H9 (cell line): ENCODE results near the gene TCF4. TPM values are rescaled to one million over a fixed set of nuclear protein-coding genes. Genes with fewer than 3 reads are reported as not detected.

Experiments used
- DNase-seq: peaks from one replicate; pipeline ENCODE4 v3.0.0-alpha.2; 2017
- H2AFZ ChIP-seq: one replicate; pipeline ENCODE4 v1.6.1; 2013; ENCODE audit warnings: mild to moderate bottlenecking, low read length, control low read depth, moderate library complexity
- H2AK5ac ChIP-seq: 2 replicates; pipeline ENCODE4 v1.6.1; 2013; ENCODE audit warnings: low read length, control low read depth, mixed read lengths; ENCODE audit not compliant: insufficient read length
- H2BK120ac ChIP-seq: one replicate; pipeline ENCODE4 v1.6.1; 2013; ENCODE audit warnings: low read depth, mild to moderate bottlenecking, low read length, control low read depth, inconsistent platforms; ENCODE audit not compliant: poor library complexity, severe bottlenecking
- H2BK12ac ChIP-seq: 2 replicates; pipeline ENCODE4 v1.6.1; 2013; ENCODE audit warnings: low read length, control low read depth, mixed read lengths, low read depth; ENCODE audit not compliant: insufficient read length
- H2BK15ac ChIP-seq: 2 replicates; pipeline ENCODE4 v1.6.1; 2013; ENCODE audit warnings: low read depth, low read length, control low read depth
- H2BK20ac ChIP-seq: one replicate; pipeline ENCODE4 v1.6.1; 2013; ENCODE audit warnings: low read depth, mild to moderate bottlenecking, low read length, control low read depth, inconsistent platforms; ENCODE audit not compliant: poor library complexity, severe bottlenecking
- H2BK5ac ChIP-seq: 2 replicates; pipeline ENCODE4 v1.6.1; 2013; ENCODE audit warnings: low read length, control low read depth, mixed read lengths; ENCODE audit not compliant: insufficient read length
- H3K14ac ChIP-seq: 2 replicates; pipeline ENCODE4 v1.6.1; 2013; ENCODE audit warnings: low read length, control low read depth; ENCODE audit not compliant: insufficient read depth
- H3K18ac ChIP-seq: 2 replicates; pipeline ENCODE4 v1.6.1; 2013; ENCODE audit warnings: low read depth, mild to moderate bottlenecking, mixed read lengths, low read length, control low read depth; ENCODE audit not compliant: insufficient read length
- H3K23ac ChIP-seq: 2 replicates; pipeline ENCODE4 v1.6.1; 2013; ENCODE audit warnings: low read length, control low read depth, mixed read lengths, low read depth; ENCODE audit not compliant: insufficient read length
- H3K23me2 ChIP-seq: 2 replicates; pipeline ENCODE4 v1.6.1; 2013; ENCODE audit warnings: low read depth, mild to moderate bottlenecking, mixed read lengths, low read length, control low read depth; ENCODE audit not compliant: insufficient read length, poor library complexity, severe bottlenecking
- H3K27ac ChIP-seq: 2 replicates; pipeline ENCODE4 v1.5.1; 2013; ENCODE audit warnings: low read length, control low read depth, mixed read lengths, low read depth; ENCODE audit not compliant: insufficient read length
- H3K27me3 ChIP-seq: 2 replicates; pipeline ENCODE4 v1.6.1; 2013; ENCODE audit warnings: low read length, control low read depth, inconsistent platforms; ENCODE audit not compliant: insufficient read depth
- H3K4ac ChIP-seq: 2 replicates; pipeline ENCODE4 v1.6.1; 2013; ENCODE audit warnings: low read depth, mild to moderate bottlenecking, control low read depth, inconsistent platforms, low read length, moderate library complexity
- H3K4me1 ChIP-seq: 2 replicates; pipeline ENCODE4 v1.6.1; 2013; ENCODE audit warnings: low read length, control low read depth, inconsistent platforms; ENCODE audit not compliant: insufficient read depth
- H3K4me2 ChIP-seq: 2 replicates; pipeline ENCODE4 v1.6.1; 2013; ENCODE audit warnings: low read length, control low read depth, mixed read lengths; ENCODE audit not compliant: insufficient read length, insufficient read depth
- H3K56ac ChIP-seq: 2 replicates; pipeline ENCODE4 v1.6.1; 2013; ENCODE audit warnings: low read depth, mild to moderate bottlenecking, mixed read lengths, low read length, control low read depth; ENCODE audit not compliant: insufficient read length
- H3K79me1 ChIP-seq: 2 replicates; pipeline ENCODE4 v1.6.1; 2013; ENCODE audit warnings: low read depth, mild to moderate bottlenecking, moderate library complexity, low read length, control low read depth, inconsistent platforms; ENCODE audit not compliant: insufficient read depth, poor library complexity, severe bottlenecking
- H3K79me2 ChIP-seq: 2 replicates; pipeline ENCODE4 v1.6.1; 2013; ENCODE audit warnings: low read length, control low read depth, inconsistent platforms; ENCODE audit not compliant: insufficient read depth
- H3K9ac ChIP-seq: 2 replicates; pipeline ENCODE4 v1.6.1; 2013; ENCODE audit warnings: low read length, control low read depth, mixed read lengths; ENCODE audit not compliant: insufficient read length; ENCODE audit errors: extremely low read depth
- H3K9me3 ChIP-seq: one replicate; pipeline ENCODE4 v1.6.1; 2013; ENCODE audit warnings: low read depth, low read length, inconsistent platforms; ENCODE audit not compliant: control insufficient read depth
- H3T11ph ChIP-seq: one replicate; pipeline ENCODE4 v1.6.1; 2013; ENCODE audit warnings: mild to moderate bottlenecking, low read length, control low read depth, inconsistent platforms
- H4K20me1 ChIP-seq: one replicate; pipeline ENCODE4 v1.6.1; 2013; ENCODE audit not compliant: control insufficient read depth, insufficient read length, insufficient read depth
- H4K5ac ChIP-seq: 2 replicates; pipeline ENCODE4 v1.6.1; 2013; ENCODE audit warnings: low read depth, mild to moderate bottlenecking, mixed read lengths, low read length, control low read depth; ENCODE audit not compliant: insufficient read length
- H4K8ac ChIP-seq: replicated peaks from 2 replicates; pipeline ENCODE4 v1.6.1; 2013; ENCODE audit warnings: low read length, control low read depth, mixed read lengths, low read depth; ENCODE audit not compliant: insufficient read length
- H4K91ac ChIP-seq: 2 replicates; pipeline ENCODE4 v1.6.1; 2013; ENCODE audit warnings: low read depth, mild to moderate bottlenecking, moderate library complexity, mixed read lengths, low read length, control low read depth; ENCODE audit not compliant: insufficient read length
- H3K27ac Mint-ChIP-seq, 3 experiments: 2 replicates in 2 of 3; 3 replicates in 1 of 3; pipeline ENCODE4 v1.8.0; 2020 to 2021; ENCODE audit warnings: mixed read lengths in 3 of 3, mild to moderate bottlenecking in 1 of 3, moderate library complexity in 1 of 3
- H3K27me3 Mint-ChIP-seq: 2 replicates; pipeline ENCODE4 v1.8.0; 2021; ENCODE audit warnings: low read depth, mild to moderate bottlenecking, moderate library complexity, mixed read lengths
- H3K36me3 Mint-ChIP-seq, 3 experiments: 2 replicates in 2 of 3; 3 replicates in 1 of 3; pipeline ENCODE4 v1.8.0; 2020 to 2021; ENCODE audit warnings: low read depth in 3 of 3, mixed read lengths in 3 of 3; ENCODE audit not compliant: insufficient read depth in 1 of 3
- H3K4me1 Mint-ChIP-seq, 2 experiments: 2 replicates each; pipeline ENCODE4 v1.8.0; 2020; ENCODE audit warnings: mixed read lengths in 2 of 2
- H3K4me3 Mint-ChIP-seq, 2 experiments: 2 replicates in 1 of 2; 3 replicates in 1 of 2; pipeline ENCODE4 v1.8.0; 2020 to 2021; ENCODE audit warnings: mild to moderate bottlenecking in 2 of 2, mixed read lengths in 2 of 2, moderate library complexity in 1 of 2
- H3K9me3 Mint-ChIP-seq, 2 experiments: 2 replicates in 1 of 2; 3 replicates in 1 of 2; pipeline ENCODE4 v1.8.0; 2020; ENCODE audit warnings: mild to moderate bottlenecking in 2 of 2, mixed read lengths in 2 of 2, moderate library complexity in 1 of 2
- CTCF ChIP-seq: fragments of 200-600 bp; sonication (generic); conservative IDR thresholded peaks from 3 replicates; pipeline ENCODE4 v1.8.0; 2021; ENCODE audit warnings: antibody characterized with exemption, mild to moderate bottlenecking
- WGBS: extraction: QIAGEN DNeasy Blood & Tissue Kit; methylation state at CpG from one replicate; pipeline ENCODE4 v1.1.7; 2013; ENCODE audit warnings: missing lambda C conversion rate, low lambda C conversion rate, mixed read lengths; ENCODE audit not compliant: insufficient read length; ENCODE audit errors: extremely low coverage; 5-methylcytosine and 5-hydroxymethylcytosine counted together
- total RNA-seq: library from RNA; stranded (reverse); gene quantifications from 2 replicates; pipeline ENCODE4 v1.2.1, GENCODE V29; 2021

The TCF4 gene
- total RNA-seq, 1 experiment from 2014 or later, result 99.4 TPM

GRCh38 chr18:55382277-55382805, 205.7 kb downstream of the TCF4 start:
- no peak for TF ChIP-seq CTCF
- peaks cover 19 to 42% (median 32%) of the 10 kb centered on the region in 3 experiments for H3K36me3 Mint-ChIP-seq

More at GRCh38 chr18:55382277-55382805, 205.7 kb downstream of the TCF4 start:
- H3K9me3 Mint-ChIP-seq, result peaks cover 18 to 20% of the 10 kb centered on the region in 2 experiments
- Histone ChIP-seq H3K14ac (no peak overlapping the region), H3K79me2 (no peaks in the 10 kb centered on the region; the same call in 1 of the 2 replicates), H2AFZ (no peak overlapping the region), H3K27me3 (no peaks in the 10 kb centered on the region), H2BK12ac (no peak overlapping the region), H2AK5ac (no peak overlapping the region), H3K9me3 (no peaks in the 10 kb centered on the region), H3T11ph (no peak overlapping the region), H3K23me2 (no peaks in the 10 kb centered on the region), H4K91ac (no peak overlapping the region), H3K9ac (no peak overlapping the region), H3K18ac (no peak overlapping the region), H3K4me2 (no peak overlapping the region), H2BK20ac (no peak overlapping the region), H2BK5ac (no peak overlapping the region), H2BK15ac (no peak overlapping the region), H4K20me1 (no peaks in the 10 kb centered on the region), H3K79me1 (peaks cover 6% of the 10 kb centered on the region), H3K56ac (no peak overlapping the region), H4K5ac (no peak overlapping the region), H3K4ac (no peak overlapping the region), H2BK120ac (no peak overlapping the region), H3K23ac (no peak overlapping the region), H3K4me1 (no peaks in the 10 kb centered on the region), H4K8ac (no peak overlapping the region), H3K27ac (no peak overlapping the region)
- H3K4me1 Mint-ChIP-seq, result peaks cover 21% of the 10 kb centered on the region in 2 experiments
- DNase-seq, result no peak
- WGBS, result no CpG with 5 or more reads among the region's 2 CpGs
- H3K27me3 Mint-ChIP-seq, result no peaks in the 10 kb centered on the region
- no peak overlapping the region for H3K27ac Mint-ChIP-seq
- no peak overlapping the region for H3K4me3 Mint-ChIP-seq
